ENCODE measurements around the gene CDC42BPA.

Gene CDC42BPA

GRCh38 chr1:227071895-227072587 is 246.3 kb downstream of the CDC42BPA start:
- no peak for TF ChIP-seq CTCF (IDR thresholded peaks at IDR 0.05)
- Histone ChIP-seq H3K4me1 (ENCODE audit: control insufficient read depth in 1 of 2, insufficient read depth in 1 of 2, low read depth in 1 of 2, low read length in 1 of 2) (no peaks in the 10 kb centered on the region), H3K36me3 (no peaks in the 10 kb centered on the region), H3K27ac (no peak overlapping the region), H3K9me3 (no peaks in the 10 kb centered on the region), H3K27me3 (no peaks in the 10 kb centered on the region), H3K4me3 (ENCODE audit: low read depth in 1 of 2, low read length in 1 of 2) (no peak overlapping the region)

GRCh38 chr1:227070638-227071285 is 247.5 kb downstream of the CDC42BPA start:
- no peak for TF ChIP-seq CTCF (IDR thresholded peaks at IDR 0.05)
- H3K27me3 ChIP-seq, result no peaks in the 10 kb centered on the region
- no peak overlapping the region for H3K4me3 ChIP-seq (ENCODE audit: low read depth in 1 of 2, low read length in 1 of 2)
- no peaks in the 10 kb centered on the region for H3K36me3 ChIP-seq
- no peaks in the 10 kb centered on the region for H3K4me1 ChIP-seq (ENCODE audit: control insufficient read depth in 1 of 2, insufficient read depth in 1 of 2, low read depth in 1 of 2, low read length in 1 of 2)
- H3K9me3 ChIP-seq, result no peaks in the 10 kb centered on the region
- H3K27ac ChIP-seq, result no peak overlapping the region

DNA sequence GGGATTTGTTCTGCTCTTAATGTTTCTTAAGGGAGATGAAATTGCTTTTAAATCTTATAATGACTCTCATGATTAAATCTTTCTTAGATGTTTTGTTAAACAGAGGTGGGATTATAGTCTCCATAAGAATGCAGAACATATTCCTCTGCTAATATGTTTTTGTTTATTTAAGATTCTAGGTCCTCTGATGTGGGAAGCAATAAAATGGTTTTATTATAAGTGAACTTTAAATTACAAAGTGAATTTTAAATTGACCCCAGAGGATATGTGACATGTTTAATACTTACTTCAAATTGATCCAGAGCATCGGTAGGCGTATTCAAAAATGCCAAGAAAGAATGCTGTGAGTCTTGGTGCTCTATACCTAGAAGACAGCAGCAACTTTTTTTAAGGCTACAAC is 248.8 kb downstream of the CDC42BPA start:
- no peaks in the 10 kb centered on the region for H3K27me3 ChIP-seq
- no peaks in the 10 kb centered on the region for H3K36me3 ChIP-seq
- no peak overlapping the region for H3K27ac ChIP-seq
- no peaks in the 10 kb centered on the region for H3K9me3 ChIP-seq
- no peak for TF ChIP-seq CTCF (IDR thresholded peaks at IDR 0.05)
- H3K4me3 ChIP-seq (ENCODE audit: low read depth in 1 of 2, low read length in 1 of 2), result no peak overlapping the region
- H3K4me1 ChIP-seq (ENCODE audit: control insufficient read depth in 1 of 2, insufficient read depth in 1 of 2, low read depth in 1 of 2, low read length in 1 of 2), result no peaks in the 10 kb centered on the region

DNA sequence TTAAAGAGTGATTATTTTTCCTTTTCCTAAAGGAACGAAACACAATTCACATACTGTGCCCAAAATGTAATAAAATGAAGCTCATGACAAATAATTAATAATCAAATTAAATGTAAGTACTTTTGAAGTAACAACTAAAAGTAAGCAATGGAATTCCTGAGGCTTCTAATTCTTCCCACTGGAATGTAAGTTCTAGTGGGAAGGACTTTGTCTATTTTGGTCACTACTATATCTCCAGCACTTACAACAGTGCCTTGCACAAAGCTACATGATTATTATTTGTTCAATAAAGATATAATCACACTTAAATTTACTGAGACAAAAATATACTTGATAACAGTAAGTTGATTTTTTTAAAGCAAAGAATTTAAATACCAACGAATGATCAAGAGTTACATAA is 249.4 kb downstream of the CDC42BPA start:
- TF ChIP-seq CTCF (IDR thresholded peaks at IDR 0.05), result no peak
- Histone ChIP-seq H3K27me3 (no peaks in the 10 kb centered on the region), H3K9me3 (no peaks in the 10 kb centered on the region), H3K4me3 (ENCODE audit: low read depth in 1 of 2, low read length in 1 of 2) (no peak overlapping the region), H3K4me1 (ENCODE audit: control insufficient read depth in 1 of 2, insufficient read depth in 1 of 2, low read depth in 1 of 2, low read length in 1 of 2) (no peaks in the 10 kb centered on the region), H3K27ac (no peak overlapping the region), H3K36me3 (no peaks in the 10 kb centered on the region)

DNA sequence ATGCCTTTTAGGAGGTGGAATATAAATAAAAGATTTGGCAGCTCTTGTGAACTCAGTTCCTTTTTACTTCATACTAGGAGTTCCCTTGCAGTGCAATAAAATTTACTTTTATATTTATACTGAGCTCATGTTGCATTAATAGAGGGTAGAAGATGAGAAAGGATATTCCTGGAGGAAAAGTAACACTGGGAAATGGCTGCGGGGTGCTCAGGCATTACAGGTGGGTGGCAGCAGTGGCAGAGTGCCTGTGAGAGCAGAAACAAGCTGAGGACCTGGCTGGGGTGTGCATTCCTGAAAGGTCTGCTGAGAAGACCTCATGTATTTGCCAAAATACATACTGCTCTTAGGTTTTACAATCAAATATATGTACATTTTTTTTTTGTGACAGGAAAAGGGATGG is 251.3 kb downstream of the CDC42BPA start:
- H3K27ac ChIP-seq, result no peak overlapping the region
- H3K27me3 ChIP-seq, result no peaks in the 10 kb centered on the region
- H3K4me1 ChIP-seq (ENCODE audit: control insufficient read depth in 1 of 2, insufficient read depth in 1 of 2, low read depth in 1 of 2, low read length in 1 of 2), result no peaks in the 10 kb centered on the region
- H3K36me3 ChIP-seq, result no peaks in the 10 kb centered on the region
- no peak overlapping the region for H3K4me3 ChIP-seq (ENCODE audit: low read depth in 1 of 2, low read length in 1 of 2)
- TF ChIP-seq CTCF (IDR thresholded peaks at IDR 0.05), result no peak
- H3K9me3 ChIP-seq, result no peaks in the 10 kb centered on the region
